Germinal center (tissue), 1 donor: ENCODE measurements around the gene YTHDF2.
"Not testable (repeated sequence)": the region's sequence is repeated elsewhere in the genome, so short reads cannot be mapped to it uniquely, and the experiment has no call there.

Source experiments
- DNase-seq: peaks from one replicate; pipeline ENCODE4 v3.0.0; 2012; ENCODE audit warnings: mixed read lengths, low spot score

YTHDF2 gene

GRCh38 chr1:28736450-28737306 lies at the start of gene YTHDF2:
TSS of gene YTHDF2 (plus strand) at chr1:28736940. CDS start at chr1:28737121, 181 bp downstream.
- DNase-seq = peak; percentile 93

GRCh38 chr1:28691627-28692026 lies 45.1 kb upstream of the YTHDF2 start:
- not testable (repeated sequence) for DNase-seq

GRCh38 chr1:28703629-28704028 lies 33.1 kb upstream of the YTHDF2 start:
- DNase-seq = no peak

GRCh38 chr1:28716336-28716735 lies 20.4 kb upstream of the YTHDF2 start:
- no peak for DNase-seq

GRCh38 chr1:28718166-28718565 lies 18.6 kb upstream of the YTHDF2 start:
- DNase-seq = no peak

GRCh38 chr1:28718586-28719331 lies 18.0 kb upstream of the YTHDF2 start:
- DNase-seq = no peak

GRCh38 chr1:28719332-28719619 lies 17.5 kb upstream of the YTHDF2 start:
- DNase-seq = no peak

- no peak for DNase-seq
Observed at GRCh38 chr1:28720376-28720775, 16.4 kb upstream of the YTHDF2 start.

GRCh38 chr1:28721927-28722326 lies 14.8 kb upstream of the YTHDF2 start:
- not testable (repeated sequence) for DNase-seq

- DNase-seq = not testable (repeated sequence)
Observed at GRCh38 chr1:28725365-28725764, 11.4 kb upstream of the YTHDF2 start.

GRCh38 chr1:28735961-28736449 lies 735 bp upstream of the YTHDF2 start:
- no peak for DNase-seq

- DNase-seq = peak; percentile 73
Observed at GRCh38 chr1:28737307-28738132, 780 bp downstream of the YTHDF2 start.

GRCh38 chr1:28740118-28740517 lies 3.4 kb downstream of the YTHDF2 start:
- no peak for DNase-seq

GRCh38 chr1:28744184-28744583 lies 7.4 kb downstream of the YTHDF2 start:
- no peak for DNase-seq

- DNase-seq = no peak
Observed at GRCh38 chr1:28745653-28746173, 9.0 kb downstream of the YTHDF2 start.

- DNase-seq = no peak
Observed at GRCh38 chr1:28750330-28750729, 13.6 kb downstream of the YTHDF2 start.

GRCh38 chr1:28750771-28751294 lies 14.1 kb downstream of the YTHDF2 start:
- not testable (repeated sequence) for DNase-seq

- DNase-seq = no peak
Observed at GRCh38 chr1:28751315-28752060, 14.7 kb downstream of the YTHDF2 start.

GRCh38 chr1:28755701-28756100 lies 19.0 kb downstream of the YTHDF2 start:
- DNase-seq = no peak

- DNase-seq = no peak
Observed at GRCh38 chr1:28756846-28757245, 20.1 kb downstream of the YTHDF2 start.

GRCh38 chr1:28758420-28758819 lies 21.7 kb downstream of the YTHDF2 start:
- no peak for DNase-seq
